Activated naive CD4-positive, alpha-beta T cell treated with anti-CD3 and anti-CD28 coated beads, Interleukin-2, amount 10 ng/mL, durations not matched to agents 7 days and 5 days (primary cell): ENCODE data around the gene PRRT3.
A peak's percentile ranks its signal among the peaks of the same experiment; 100 is the strongest.

Source experiments
- CTCF ChIA-PET: fragments of 350-600 bp; sonication (Branson Sonifier 250); formaldehyde crosslinking; loops from one replicate; lab custom pipeline; 2021; ENCODE audit warnings: antibody characterized with exemption; lab: Charles Lee
- DNase-seq: peaks from one replicate; pipeline ENCODE4 v3.0.0-alpha.2; 2020
- H3K27ac Mint-ChIP-seq: one replicate; pipeline ENCODE4 v1.8.0; 2021; ENCODE audit warnings: mild to moderate bottlenecking, moderate library complexity, mixed read lengths
- H3K27me3 Mint-ChIP-seq: one replicate; pipeline ENCODE4 v1.8.0; 2021; ENCODE audit warnings: mild to moderate bottlenecking, mixed read lengths
- H3K36me3 Mint-ChIP-seq: one replicate; pipeline ENCODE4 v1.8.0; 2021; ENCODE audit warnings: mixed read lengths
- H3K4me1 Mint-ChIP-seq: one replicate; pipeline ENCODE4 v1.8.0; 2021; ENCODE audit warnings: mixed read lengths
- H3K4me3 Mint-ChIP-seq: one replicate; pipeline ENCODE4 v1.8.0; 2021; ENCODE audit warnings: mild to moderate bottlenecking, moderate library complexity, mixed read lengths
- H3K9me3 Mint-ChIP-seq: one replicate; pipeline ENCODE4 v1.8.0; 2021; ENCODE audit warnings: mixed read lengths

The PRRT3 gene

GRCh38 chr3:9955611-9956352 lies 3.6 kb upstream of the PRRT3 start:
- H3K36me3 Mint-ChIP-seq, result no peaks in the 10 kb centered on the region
- H3K4me1 Mint-ChIP-seq, result peaks cover 21% of the 10 kb centered on the region
- no peaks in the 10 kb centered on the region for H3K27me3 Mint-ChIP-seq
- no peak for DNase-seq
- CTCF ChIA-PET, result interaction anchor here (1.8 kb wide), 1 partner anchor 10 kb away, joined by 7 read pairs; no protein-coding TSS in a partner anchor
- H3K9me3 Mint-ChIP-seq, result no peaks in the 10 kb centered on the region
- no peak overlapping the region for H3K4me3 Mint-ChIP-seq
- H3K27ac Mint-ChIP-seq, result no peak overlapping the region

GRCh38 chr3:9955067-9955502 lies 2.9 kb upstream of the PRRT3 start:
- CTCF ChIA-PET, result interaction anchor here (1.8 kb wide), 1 partner anchor 9 kb away, joined by 7 read pairs; no protein-coding TSS in a partner anchor
- Mint-ChIP-seq H3K9me3 (no peaks in the 10 kb centered on the region), H3K27ac (no peak overlapping the region), H3K27me3 (no peaks in the 10 kb centered on the region), H3K4me1 (peaks cover 23% of the 10 kb centered on the region), H3K4me3 (no peak overlapping the region), H3K36me3 (no peaks in the 10 kb centered on the region)
- no peak for DNase-seq

- H3K4me3 Mint-ChIP-seq, result peak overlapping the region; percentile 86
- H3K27me3 Mint-ChIP-seq, result no peaks in the 10 kb centered on the region
- H3K9me3 Mint-ChIP-seq, result no peaks in the 10 kb centered on the region
- peaks cover 23% of the 10 kb centered on the region for H3K4me1 Mint-ChIP-seq
- CTCF ChIA-PET, result interaction anchor here (1.0 to 1.5 kb wide), 4 partner anchors 18 to 125 kb away, joined by 3 to 5 read pairs (median 4); partner anchors contain the start of gene CRELD1
- no peaks in the 10 kb centered on the region for H3K36me3 Mint-ChIP-seq
- DNase-seq, result no peak
- H3K27ac Mint-ChIP-seq, result no peak overlapping the region
Measured at GRCh38 chr3:9951598-9951961, 628 bp downstream of the PRRT3 start.

- CTCF ChIA-PET, result interaction anchor here (1.0 to 1.3 kb wide), 3 partner anchors 18 to 124 kb away, joined by 3 to 5 read pairs (median 4); partner anchors contain the start of gene CRELD1
- Mint-ChIP-seq H3K4me1 (peaks cover 26% of the 10 kb centered on the region), H3K9me3 (no peaks in the 10 kb centered on the region), H3K27ac (no peak overlapping the region), H3K36me3 (no peaks in the 10 kb centered on the region), H3K27me3 (no peaks in the 10 kb centered on the region), H3K4me3 (peak overlapping the region; percentile 86)
- no peak for DNase-seq
Measured at GRCh38 chr3:9951126-9951525, 1.1 kb downstream of the PRRT3 start.

GRCh38 chr3:9949626-9950025 lies 2.6 kb downstream of the PRRT3 start:
- H3K4me1 Mint-ChIP-seq, result peaks cover 32% of the 10 kb centered on the region
- no peak overlapping the region for H3K4me3 Mint-ChIP-seq
- CTCF ChIA-PET, result interaction anchor here (5.4 kb wide), 1 partner anchor 18 kb away, joined by 62 read pairs; the partner anchor contains the start of gene CRELD1
- H3K27me3 Mint-ChIP-seq, result no peaks in the 10 kb centered on the region
- no peaks in the 10 kb centered on the region for H3K36me3 Mint-ChIP-seq
- no peak overlapping the region for H3K27ac Mint-ChIP-seq
- H3K9me3 Mint-ChIP-seq, result no peaks in the 10 kb centered on the region
- DNase-seq, result no peak

- CTCF ChIA-PET, result interaction anchor here (5.4 kb wide), 1 partner anchor 18 kb away, joined by 62 read pairs; the partner anchor contains the start of gene CRELD1
- H3K4me1 Mint-ChIP-seq, result peaks cover 32% of the 10 kb centered on the region
Measured at GRCh38 chr3:9949115-9949514, 3.1 kb downstream of the PRRT3 start.

GRCh38 chr3:9948586-9948985 lies 3.6 kb downstream of the PRRT3 start:
- Mint-ChIP-seq H3K27me3 (no peaks in the 10 kb centered on the region), H3K4me3 (no peak overlapping the region), H3K4me1 (peaks cover 32% of the 10 kb centered on the region), H3K9me3 (no peaks in the 10 kb centered on the region), H3K36me3 (no peaks in the 10 kb centered on the region), H3K27ac (no peak overlapping the region)
- DNase-seq, result no peak
- CTCF ChIA-PET, result interaction anchor here (5.4 kb wide), 1 partner anchor 17 kb away, joined by 62 read pairs; the partner anchor contains the start of gene CRELD1

More at GRCh38 chr3:9949115-9949514, 3.1 kb downstream of the PRRT3 start:
- DNase-seq, result no peak
- Mint-ChIP-seq H3K27ac (no peak overlapping the region), H3K36me3 (no peaks in the 10 kb centered on the region), H3K4me3 (no peak overlapping the region), H3K27me3 (no peaks in the 10 kb centered on the region), H3K9me3 (no peaks in the 10 kb centered on the region)

- Mint-ChIP-seq H3K4me3 (no peak overlapping the region), H3K27me3 (no peaks in the 10 kb centered on the region), H3K36me3 (peaks cover 4% of the 10 kb centered on the region), H3K9me3 (no peaks in the 10 kb centered on the region), H3K4me1 (peaks cover 23% of the 10 kb centered on the region), H3K27ac (no peak overlapping the region)
- CTCF ChIA-PET, result interaction anchor here (0.7 to 5.4 kb wide), 10 partner anchors 8 to 121 kb away, joined by 3 to 62 read pairs (median 4); partner anchors contain the start of genes CRELD1, EMC3 and RPUSD3
- no peak for DNase-seq
Measured at GRCh38 chr3:9947025-9947995, 4.9 kb downstream of the PRRT3 start.

- H3K4me3 Mint-ChIP-seq, result peak overlapping the region; percentile 74
- CTCF ChIA-PET, result interaction anchor here (0.6 to 5.4 kb wide), 15 partner anchors 9 to 551 kb away, joined by 3 to 62 read pairs (median 4); partner anchors contain the start of genes CRELD1, EMC3 and RPUSD3
- H3K4me1 Mint-ChIP-seq, result peaks cover 17% of the 10 kb centered on the region
- DNase-seq, result peak; percentile 85
- no peaks in the 10 kb centered on the region for H3K27me3 Mint-ChIP-seq
- H3K9me3 Mint-ChIP-seq, result no peaks in the 10 kb centered on the region
- H3K36me3 Mint-ChIP-seq, result peaks cover 4% of the 10 kb centered on the region
- H3K27ac Mint-ChIP-seq, result peak overlapping the region; percentile 19
Measured at GRCh38 chr3:9946112-9947024, 5.8 kb downstream of the PRRT3 start.

GRCh38 chr3:9945358-9945757 lies 6.8 kb downstream of the PRRT3 start:
- H3K4me3 Mint-ChIP-seq, result peak overlapping the region; percentile 37
- no peaks in the 10 kb centered on the region for H3K9me3 Mint-ChIP-seq
- CTCF ChIA-PET, result interaction anchor here (1.6 to 5.4 kb wide), 3 partner anchors 10 to 19 kb away, joined by 4 to 62 read pairs (median 12); partner anchors contain the start of gene CRELD1
- peak overlapping the region; percentile 64 for H3K27ac Mint-ChIP-seq
- no peak for DNase-seq
- H3K27me3 Mint-ChIP-seq, result no peaks in the 10 kb centered on the region
- H3K36me3 Mint-ChIP-seq, result peaks cover 8% of the 10 kb centered on the region
- H3K4me1 Mint-ChIP-seq, result peaks cover 8% of the 10 kb centered on the region

GRCh38 chr3:9944271-9944670 lies 7.9 kb downstream of the PRRT3 start:
- CTCF ChIA-PET, result interaction anchor here (0.6 to 4.2 kb wide), 2 partner anchors 10 to 12 kb away, joined by 3 to 24 read pairs; partner anchors contain the start of gene CRELD1
- no peak for DNase-seq
- H3K36me3 Mint-ChIP-seq, result peaks cover 8% of the 10 kb centered on the region
- H3K27me3 Mint-ChIP-seq, result no peaks in the 10 kb centered on the region
- no peak overlapping the region for H3K27ac Mint-ChIP-seq
- H3K4me3 Mint-ChIP-seq, result no peak overlapping the region
- no peaks in the 10 kb centered on the region for H3K9me3 Mint-ChIP-seq
- H3K4me1 Mint-ChIP-seq, result peaks cover 8% of the 10 kb centered on the region

GRCh38 chr3:9942934-9943690 lies 9.1 kb downstream of the PRRT3 start:
- DNase-seq, result no peak
- peaks cover 8% of the 10 kb centered on the region for H3K4me1 Mint-ChIP-seq
- peaks cover 11% of the 10 kb centered on the region for H3K36me3 Mint-ChIP-seq
- H3K9me3 Mint-ChIP-seq, result no peaks in the 10 kb centered on the region
- CTCF ChIA-PET, result interaction anchor here (4.2 kb wide), 1 partner anchor 10 kb away, joined by 24 read pairs; the partner anchor contains the start of gene CRELD1
- peak overlapping the region; percentile 33 for H3K27ac Mint-ChIP-seq
- no peaks in the 10 kb centered on the region for H3K27me3 Mint-ChIP-seq
- no peak overlapping the region for H3K4me3 Mint-ChIP-seq
